GM19395 (cell line): Measurements from ENCODE around the gene PPARG.
"Not testable (repeated sequence)": the region's sequence is repeated elsewhere in the genome, so short reads cannot be mapped to it uniquely, and the experiment has no call there.

Source experiments
- ATAC-seq: cut with Tn5 transposase; IDR thresholded peaks from one replicate; pipeline ENCODE4 v1.9.1; 2021; ENCODE audit warnings: mild to moderate bottlenecking, moderate library complexity; ENCODE audit not compliant: unreplicated experiment

The PPARG gene

GRCh38 chr3:12278566-12278965 is 10.3 kb upstream of the PPARG start:
- no peak for ATAC-seq

GRCh38 chr3:12279591-12280326 is 9.1 kb upstream of the PPARG start:
- no peak for ATAC-seq

- ATAC-seq = no peak
Observed at GRCh38 chr3:12280357-12280806, 8.5 kb upstream of the PPARG start.

GRCh38 chr3:12284591-12284990 is 4.3 kb upstream of the PPARG start:
- no peak for ATAC-seq

- ATAC-seq = no peak
Observed at GRCh38 chr3:12285003-12285555, 3.8 kb upstream of the PPARG start.

- not testable (repeated sequence) for ATAC-seq
Observed at GRCh38 chr3:12285779-12286178, 3.1 kb upstream of the PPARG start.

DNA sequence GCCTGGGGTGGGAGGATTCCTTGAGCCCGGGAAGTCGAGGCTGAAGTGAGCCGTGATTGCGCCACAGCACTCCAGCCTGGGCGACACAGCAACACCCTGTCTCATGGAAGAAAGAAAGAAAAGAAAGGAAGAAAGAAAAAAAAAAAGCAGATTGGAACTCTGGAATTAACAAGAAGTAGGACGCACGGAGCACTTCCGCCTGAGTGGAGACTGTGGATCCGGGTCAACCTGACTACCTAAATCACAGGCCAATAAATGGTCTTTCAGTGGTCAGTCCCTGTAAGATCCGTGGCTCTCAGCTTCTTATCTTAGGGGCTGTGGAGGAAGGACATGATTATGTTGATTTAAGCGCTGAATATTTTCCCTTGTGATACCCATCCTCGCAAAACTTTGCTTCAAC is 2.4 kb upstream of the PPARG start:
- no peak for ATAC-seq

- no peak for ATAC-seq
Observed at GRCh38 chr3:12286927-12287726, 1.7 kb upstream of the PPARG start.

GRCh38 chr3:12287727-12288181 is 1.1 kb upstream of the PPARG start:
- no peak for ATAC-seq

- no peak for ATAC-seq
Observed at GRCh38 chr3:12289524-12289923, 654 bp downstream of the PPARG start.

DNA sequence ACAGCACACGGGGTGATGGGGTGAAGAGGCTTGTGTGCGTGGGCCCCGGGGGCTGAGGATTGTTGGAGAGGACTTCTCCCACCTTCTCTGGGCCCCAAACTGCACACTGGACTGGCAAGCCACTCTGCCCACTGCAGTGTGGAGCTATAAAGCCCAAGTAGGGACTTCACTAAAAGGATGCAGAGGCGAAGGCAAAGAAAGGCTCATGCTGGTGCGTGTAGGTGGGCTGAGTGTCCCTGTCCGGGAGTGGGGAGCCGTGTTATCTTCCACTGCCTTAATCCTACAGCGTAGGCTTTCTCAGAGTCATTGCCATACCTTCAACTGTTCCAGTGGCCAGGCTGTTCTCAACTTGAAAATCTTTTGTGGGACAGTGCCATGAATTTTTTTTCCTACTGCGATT is 3.9 kb downstream of the PPARG start:
- no peak for ATAC-seq

GRCh38 chr3:12294885-12295580 is 6.2 kb downstream of the PPARG start:
- no peak for ATAC-seq

GRCh38 chr3:12296511-12296910 is 7.6 kb downstream of the PPARG start:
- ATAC-seq = no peak

GRCh38 chr3:12299026-12299425 is 10.2 kb downstream of the PPARG start:
- ATAC-seq = no peak

GRCh38 chr3:12300137-12300536 is 11.3 kb downstream of the PPARG start:
- no peak for ATAC-seq

- ATAC-seq = no peak
Observed at GRCh38 chr3:12301031-12301430, 12.2 kb downstream of the PPARG start.

DNA sequence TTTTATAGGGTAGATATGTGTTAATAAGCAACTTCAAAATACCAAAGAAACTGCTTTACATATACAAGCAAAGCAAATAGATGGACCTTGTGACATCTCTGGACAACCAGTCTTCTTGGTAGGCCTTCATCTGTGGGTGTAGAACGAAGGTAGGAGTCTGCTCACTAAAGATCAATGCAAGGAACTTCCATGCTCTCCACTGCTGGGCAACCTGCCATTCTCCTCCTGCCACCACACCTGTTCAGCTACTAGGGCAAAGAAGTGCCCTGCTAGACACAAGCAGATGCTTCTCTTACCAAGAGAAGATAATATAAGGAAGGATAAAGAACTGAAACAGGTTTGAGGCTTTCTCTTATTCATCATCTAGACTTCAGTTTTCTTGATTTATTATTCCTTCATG is 12.6 kb downstream of the PPARG start:
- ATAC-seq = no peak

- ATAC-seq = no peak
Observed at GRCh38 chr3:12302564-12302963, 13.7 kb downstream of the PPARG start.

DNA sequence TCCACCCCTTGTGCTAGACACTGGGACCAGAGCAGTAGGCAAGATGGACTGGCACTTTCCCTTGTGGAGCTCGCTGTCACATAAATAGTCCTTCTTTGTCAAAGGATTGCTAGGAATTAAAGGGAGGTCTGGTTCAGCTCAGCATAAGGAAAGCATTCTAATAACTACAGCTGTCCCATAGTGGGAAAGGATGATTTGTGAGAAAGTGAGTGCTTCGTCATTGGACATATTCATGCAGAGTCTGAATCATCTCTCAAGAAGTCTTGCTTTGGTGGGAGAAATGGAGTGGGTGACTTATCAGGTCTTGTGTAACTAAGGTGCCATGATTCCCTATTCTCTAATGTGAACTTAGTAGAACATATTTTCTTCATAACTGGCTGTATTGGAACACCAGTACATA is 14.7 kb downstream of the PPARG start:
- ATAC-seq = no peak

GRCh38 chr3:12303993-12304392 is 15.1 kb downstream of the PPARG start:
- no peak for ATAC-seq

- no peak for ATAC-seq
Observed at GRCh38 chr3:12307136-12307535, 18.3 kb downstream of the PPARG start.
